ENCODE measurements around the gene PHF12. TPM values are rescaled to one million over a fixed set of nuclear protein-coding genes. Genes with fewer than 3 reads are reported as not detected.

Gene PHF12
- total RNA-seq: 16.8 and 25.8 TPM in 2 replicates

DNA sequence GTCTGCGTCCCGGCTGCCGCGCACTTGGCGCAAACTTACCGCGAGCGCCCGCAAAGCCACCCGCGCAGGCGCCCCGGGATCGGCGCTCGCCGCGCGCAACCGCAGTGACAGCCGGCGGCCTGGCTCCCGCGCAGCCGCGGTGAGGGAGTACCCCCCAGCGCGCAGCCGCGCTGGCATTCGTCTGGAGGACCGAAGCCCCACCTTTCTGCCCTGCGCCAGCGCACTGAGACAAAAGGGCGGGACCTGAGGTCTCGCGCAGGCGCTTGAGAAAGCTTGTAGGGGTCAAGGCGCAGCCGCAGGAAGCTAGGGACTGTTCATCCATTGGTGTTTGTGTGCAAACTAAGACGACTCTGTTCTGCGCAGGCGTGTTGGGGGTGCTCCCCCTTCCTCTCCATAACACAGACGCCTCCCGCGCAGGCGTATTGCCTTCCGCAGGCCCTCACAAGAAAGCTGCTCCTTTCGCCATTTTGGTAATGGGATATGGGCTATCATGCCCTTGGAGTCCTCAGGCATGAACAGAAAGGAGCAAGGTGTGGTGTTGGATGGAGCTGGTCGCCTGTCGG lies at the start of gene PHF12:
PHF12 (minus strand) TSS at position 91 of the 563 bp plus-strand sequence. CDS start 558 bp downstream, outside the sequence.
- DNase-seq: peak; percentile 100

DNA sequence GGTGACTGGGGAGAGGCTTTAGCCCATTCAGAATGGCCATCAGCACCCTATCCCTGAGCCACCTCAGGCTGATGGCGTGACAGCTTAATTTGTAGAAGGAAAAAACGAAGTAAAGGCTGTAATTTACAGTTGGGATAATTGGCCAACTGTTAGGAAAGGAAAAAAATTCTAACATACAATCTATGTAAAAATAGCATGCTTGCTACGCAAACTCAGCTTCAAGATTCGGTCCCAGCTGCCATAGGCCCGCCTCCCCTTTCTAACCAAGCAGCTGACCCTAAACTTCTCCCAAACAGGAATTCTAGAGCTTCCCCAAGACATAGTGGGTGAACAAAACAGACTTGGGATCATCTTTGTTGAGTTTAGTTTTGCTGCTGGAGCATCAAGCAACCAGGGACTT lies 49.7 kb upstream of the PHF12 start:
- no peak for DNase-seq

DNA sequence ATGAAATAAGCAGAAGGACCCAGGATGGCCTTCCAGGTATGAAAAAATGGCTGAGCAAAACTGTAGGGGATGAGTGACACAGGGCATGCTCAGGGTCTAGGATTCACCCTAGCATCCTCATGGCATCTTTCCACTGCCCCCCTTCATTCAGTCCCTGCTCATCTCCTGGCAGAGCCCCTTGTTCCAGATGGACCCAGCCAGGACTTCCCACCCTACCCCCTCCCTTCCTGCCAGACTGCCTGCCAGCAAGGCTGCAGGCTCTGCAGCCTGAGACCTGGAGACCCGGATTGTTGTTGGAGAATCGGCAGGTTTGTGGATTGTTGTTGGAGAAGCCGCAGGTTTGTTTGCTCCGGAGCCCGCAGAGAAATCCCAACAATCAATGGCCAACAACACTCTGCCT lies 47.9 kb upstream of the PHF12 start:
- no peak for DNase-seq

DNA sequence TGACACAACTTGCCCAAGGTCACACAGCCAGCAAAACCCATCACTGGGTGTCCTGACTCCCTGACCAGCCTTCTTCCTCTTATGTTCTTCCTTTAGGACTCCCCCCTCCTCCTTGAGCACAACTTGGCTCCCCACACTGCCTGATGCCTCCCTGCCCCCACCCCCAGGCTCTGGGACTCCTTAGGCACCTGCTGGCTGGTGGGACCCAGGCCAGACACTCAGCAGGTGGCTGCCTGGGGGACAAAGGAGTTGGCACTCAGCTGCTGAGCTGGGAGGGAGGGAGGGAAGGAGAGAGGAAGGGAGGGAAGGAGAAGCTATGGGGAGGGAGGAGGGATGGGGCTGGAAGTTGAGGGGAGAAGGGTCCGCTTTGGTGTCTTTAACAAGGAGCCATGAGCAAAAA lies 46.5 kb upstream of the PHF12 start:
- DNase-seq: no peak

DNA sequence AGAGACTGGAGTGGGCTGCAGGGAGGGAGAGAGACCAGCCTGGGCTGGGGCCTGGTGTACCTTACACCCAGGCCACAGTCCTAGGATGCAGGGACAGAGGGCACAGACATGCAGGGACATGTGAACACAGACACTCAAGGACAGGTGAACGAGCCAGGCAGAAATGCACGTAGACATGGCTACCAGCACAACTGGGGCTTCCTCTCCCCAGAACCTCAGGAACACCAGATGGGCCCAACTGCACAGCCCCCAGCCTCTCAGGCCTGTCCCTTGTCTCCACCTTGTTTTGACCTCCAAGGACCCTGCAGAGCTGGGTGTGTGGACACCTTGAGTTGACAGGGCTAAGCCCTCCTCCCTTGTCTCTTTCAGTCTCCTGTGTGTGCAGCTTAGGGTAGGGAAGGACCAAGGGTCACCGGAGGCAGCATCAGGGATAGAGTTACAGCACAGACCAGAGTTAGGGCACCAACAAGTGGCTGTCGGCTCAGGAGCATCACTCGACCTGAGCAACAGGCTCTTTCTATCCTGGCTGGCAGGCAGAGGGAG lies 45.3 kb upstream of the PHF12 start:
- no peak for DNase-seq

DNA sequence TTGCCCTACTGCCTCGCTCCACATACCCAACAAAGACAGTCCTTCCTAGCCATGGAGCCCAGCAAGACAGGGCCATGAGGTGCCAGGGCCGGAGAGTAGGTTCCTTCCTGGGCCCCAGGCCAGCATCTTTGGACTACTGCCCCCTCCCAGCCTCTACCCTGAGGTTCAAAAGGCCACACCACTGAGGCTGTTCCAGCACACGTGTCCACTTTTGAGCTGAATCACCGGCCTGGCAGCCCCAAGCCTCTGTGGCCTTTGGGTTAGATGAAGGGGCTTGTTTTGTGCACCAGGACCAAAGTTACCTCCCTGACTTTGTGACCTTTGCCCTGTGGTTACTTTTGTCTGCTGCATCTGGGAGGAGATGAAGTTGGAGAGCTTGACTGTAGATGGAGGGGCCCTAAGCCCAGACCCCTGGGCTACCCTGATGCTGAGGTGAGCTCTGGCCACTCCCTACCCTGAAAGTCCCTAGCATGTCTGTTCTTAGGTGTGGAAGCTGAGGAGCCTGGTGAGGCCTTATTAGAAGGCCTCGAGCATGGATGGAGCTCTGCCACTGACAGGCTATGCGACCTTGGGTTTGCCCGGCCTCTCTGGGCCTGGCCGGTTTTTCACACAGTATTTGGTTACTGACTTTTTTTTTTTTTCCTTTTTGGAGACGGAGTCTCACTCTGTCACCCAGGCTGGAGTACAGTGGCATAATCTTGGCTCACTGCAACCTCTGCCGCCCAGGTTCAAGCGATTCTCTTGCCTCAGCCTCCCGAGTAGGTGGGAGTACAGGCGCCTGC lies 42.5 kb upstream of the PHF12 start:
- DNase-seq: no peak

DNA sequence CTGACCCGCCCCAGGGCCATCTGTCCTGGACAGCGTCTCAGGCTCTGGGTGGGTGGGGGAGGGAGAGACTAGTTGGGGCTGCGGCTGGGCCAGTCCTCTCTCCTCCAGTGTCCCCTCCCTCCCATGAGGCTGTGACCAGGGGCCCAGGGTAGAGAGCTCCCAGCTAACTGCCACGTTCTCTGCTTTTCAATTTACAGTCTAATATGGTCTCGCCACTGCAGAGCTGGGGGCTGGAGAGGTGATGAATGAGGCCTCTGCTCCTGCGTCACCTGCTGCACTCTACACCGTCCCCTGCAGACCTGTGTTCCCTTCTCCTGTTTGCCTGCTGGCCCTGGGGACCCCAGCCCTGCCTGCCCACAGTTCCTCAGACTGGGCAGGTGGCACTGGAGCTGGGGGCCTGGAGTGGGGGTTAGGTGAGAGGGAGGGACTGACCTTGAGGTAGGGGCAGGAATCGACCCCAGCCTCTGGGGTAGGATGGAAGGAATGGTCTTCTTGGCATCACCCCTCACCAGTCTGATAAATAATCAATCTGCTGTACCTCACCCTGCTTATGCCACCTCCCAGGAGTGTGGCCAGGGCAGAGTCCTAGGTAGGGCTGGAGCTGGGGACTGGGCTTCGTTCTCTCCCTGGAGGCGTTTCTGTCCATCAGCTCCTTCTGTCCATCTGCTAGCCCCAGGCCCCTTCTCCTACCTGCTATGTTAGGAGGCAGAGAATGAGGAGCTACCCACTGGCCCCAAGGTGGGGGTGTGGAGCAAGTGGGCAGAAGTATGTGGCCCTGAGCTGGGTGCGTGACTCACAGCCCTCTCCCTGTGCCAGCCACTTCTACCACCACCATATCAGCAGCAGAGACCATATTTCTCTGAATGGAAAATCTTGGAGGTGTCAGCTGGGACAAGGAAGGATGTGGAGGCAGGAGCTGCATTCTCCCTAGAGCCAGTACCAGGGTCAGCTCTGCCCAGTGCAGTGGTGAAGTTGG lies 41.6 kb upstream of the PHF12 start:
- no peak for DNase-seq

DNA sequence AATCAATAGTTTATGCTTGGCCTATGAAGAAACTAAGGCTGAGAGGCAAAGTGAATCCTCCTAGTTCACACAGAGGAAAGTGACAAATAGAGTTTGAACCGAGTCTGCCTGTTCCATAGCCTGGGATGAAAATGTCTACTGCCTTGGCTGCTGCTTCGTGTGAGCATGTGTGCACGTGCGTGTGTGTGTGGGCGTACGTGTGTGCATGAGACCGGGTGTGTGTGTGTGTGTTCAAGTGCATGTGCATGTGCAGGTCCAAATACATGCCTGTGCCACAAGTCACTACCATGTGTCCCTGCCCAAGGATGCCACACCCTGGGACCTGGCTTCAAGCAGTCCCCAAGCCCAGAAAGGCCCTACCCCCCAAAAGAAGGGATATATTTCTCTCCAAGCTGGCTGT lies 40.9 kb upstream of the PHF12 start:
- DNase-seq: no peak

DNA sequence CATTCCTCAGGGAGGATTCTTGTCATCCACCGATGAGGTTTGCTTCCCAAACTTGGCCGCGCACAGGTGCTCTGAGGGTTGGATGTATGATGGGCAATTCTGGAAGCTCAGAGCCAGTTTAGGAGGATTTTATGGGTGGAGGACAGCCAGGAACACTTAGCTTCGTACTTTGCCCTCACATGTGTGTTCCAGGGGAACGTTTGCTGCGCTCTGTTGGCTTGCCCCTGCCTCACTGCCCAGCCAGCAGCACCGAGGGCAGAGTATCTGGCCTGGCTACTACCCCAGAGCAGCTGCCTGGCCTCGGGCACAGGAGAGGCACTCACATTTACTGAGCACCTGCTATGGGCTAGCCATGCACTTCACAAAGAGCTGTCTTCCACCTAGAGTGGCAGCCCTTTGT lies 40.5 kb upstream of the PHF12 start:
- DNase-seq: no peak

DNA sequence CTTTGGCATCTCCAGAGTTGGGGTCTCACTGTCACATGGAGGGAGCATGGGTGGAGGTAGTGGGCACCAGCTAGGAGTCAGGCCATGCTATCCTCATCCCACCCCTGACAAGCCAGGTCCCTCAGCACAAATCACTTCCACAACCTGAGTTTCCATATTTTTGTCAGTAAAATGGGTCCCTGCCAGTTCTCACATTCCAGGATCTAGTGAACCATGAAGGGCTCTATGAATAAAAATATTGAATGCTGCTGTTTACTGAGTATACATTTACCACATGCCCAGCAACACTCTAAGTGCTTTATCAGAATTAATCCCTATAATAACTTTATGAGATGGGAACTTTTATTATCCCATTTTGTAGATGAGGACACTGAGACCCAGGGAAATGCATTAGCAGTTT lies 37.7 kb upstream of the PHF12 start:
- no peak for DNase-seq

DNA sequence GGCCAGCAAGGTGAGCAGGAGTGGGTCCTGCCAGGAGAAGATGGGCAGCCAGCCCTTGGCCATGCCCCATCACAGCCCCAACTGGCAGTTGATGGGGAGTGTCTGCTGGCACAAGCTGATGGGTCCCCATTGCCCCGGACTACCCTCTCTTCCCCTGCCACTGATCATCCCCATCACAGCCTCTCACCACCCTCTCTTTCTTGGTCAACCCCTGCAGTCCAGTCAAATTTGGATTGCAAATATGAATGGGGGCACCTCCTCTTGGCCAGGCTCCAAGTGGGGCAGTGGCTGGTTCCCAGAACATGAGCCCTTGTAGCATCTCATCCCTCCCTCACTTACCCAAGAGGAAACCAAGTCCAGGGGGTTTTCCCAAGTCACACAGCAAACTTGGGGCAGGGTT lies 37.2 kb upstream of the PHF12 start:
- no peak for DNase-seq

DNA sequence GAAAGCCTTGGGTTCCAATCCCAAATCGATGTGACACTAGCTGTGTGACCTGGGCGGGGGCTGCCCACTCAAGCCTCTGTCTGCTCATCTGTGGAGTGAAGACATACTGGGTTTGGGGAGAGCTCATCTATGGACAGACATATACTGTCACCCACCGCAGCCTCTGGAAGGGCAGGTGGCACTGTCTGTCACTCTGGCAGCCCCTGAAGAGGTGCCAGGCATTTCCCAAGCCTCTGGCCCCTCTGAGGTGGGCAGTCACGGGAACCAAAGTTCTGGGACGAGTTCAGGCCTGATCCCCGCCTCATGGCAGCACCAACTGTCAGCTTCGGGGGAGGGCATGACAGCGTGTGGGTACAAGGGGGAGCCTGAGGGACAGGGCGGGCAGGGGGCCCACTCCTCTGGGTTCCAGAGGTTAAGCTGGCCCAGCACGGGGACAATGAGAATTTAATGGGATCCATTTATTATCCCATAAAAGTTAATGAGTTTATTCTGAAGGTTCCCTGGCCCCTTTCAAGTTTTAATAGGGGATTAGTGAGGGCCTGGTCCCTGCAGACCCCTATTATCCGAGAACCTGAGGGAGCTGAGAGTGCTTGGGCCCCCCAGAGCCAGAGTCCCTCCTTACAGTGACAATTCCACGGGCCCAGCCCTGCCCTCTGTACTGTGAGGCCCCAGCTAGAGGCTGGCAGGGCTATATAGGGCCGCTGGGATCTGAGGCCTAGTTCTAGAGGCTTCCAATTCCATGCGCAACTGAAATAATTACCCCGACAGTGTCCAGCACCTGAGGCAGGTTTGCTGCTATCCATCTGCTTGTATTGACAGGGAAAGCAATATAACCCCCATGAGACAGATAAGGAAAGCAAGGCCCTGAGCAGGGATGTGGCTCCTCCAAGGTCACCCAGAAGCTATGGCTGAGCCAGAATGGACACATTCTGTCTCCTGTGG lies 35.7 kb upstream of the PHF12 start:
- no peak for DNase-seq

DNA sequence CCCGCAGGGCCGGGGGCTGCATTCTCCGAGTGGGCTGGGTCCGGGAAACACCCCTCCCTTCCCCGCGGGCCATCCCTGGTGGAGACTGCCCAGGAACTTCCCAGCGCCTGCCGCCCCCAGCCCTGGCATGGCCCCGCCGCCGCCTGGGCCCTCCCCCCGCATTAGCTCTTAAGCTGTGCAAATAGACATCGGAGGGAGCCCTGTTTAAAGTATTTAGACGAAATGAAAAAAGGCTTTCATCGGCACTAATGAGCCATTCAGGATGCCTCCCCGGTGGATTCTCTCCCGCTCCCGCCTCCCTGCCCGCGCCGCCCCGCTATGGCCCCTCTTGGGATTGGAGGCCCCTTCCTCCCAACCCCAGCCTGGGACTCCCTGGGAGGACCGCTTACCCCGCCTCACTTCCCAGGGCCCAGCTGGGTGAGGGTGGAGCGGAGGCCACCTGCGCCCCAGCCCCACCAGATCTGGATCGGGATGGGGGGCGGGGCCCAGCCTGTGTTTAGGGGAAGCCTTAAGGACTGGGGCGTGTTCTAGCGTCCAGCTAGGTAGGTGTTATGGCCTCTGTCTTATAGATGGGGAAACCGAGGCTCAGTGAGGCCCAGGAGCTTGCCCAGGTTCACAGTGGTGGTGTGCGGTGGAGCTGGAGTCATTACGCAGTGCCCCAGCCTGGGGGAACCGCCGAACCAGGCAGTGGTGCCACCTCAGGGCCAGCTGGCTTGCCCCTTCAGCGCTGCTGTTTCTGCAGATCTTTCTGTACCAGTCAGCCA lies 34.8 kb upstream of the PHF12 start:
- DNase-seq: no peak

DNA sequence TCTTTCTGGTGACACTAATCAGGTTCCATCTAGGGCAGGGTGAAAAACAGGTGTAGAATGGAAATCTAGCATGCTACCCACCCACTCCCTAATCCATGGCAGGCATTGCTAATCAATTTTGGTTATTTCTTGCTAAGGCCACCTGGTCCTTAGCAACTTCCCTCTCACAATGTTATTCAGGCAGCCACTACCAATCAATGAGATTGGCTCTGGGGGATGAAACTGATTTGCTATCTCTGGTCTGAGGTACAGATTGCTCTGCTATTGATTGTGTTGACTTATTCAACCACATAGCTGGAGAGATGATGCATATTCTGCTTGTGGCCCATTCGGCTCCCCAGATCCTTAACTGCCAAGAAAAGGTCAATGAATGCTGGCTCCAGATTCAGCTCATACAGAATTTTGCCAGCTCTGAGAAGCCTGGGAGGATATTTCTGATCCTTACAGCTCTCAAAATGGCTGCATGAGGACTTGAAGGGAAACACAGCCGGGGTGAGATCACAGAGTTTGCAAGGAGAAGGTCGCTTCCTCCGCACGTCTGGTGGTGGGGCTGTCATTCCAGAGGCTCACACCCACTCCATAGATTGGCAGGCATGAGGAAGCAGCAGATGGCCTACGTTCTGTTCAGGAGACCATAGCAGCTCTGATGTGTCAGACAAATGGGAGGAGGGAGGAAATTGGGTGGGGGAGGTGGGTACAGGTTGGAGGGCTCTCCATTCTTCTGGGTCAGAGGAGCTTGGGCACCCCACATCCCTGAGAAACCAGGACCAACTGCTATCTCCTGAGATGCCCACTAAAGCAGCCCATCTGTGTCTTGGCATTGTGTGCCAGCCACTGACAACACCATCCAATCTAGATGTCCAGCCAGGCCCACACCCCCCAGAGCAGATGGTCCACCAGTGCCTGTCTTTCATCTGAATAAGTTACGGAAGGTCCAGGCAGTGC lies 32.2 kb upstream of the PHF12 start:
- peak; percentile 66 for DNase-seq

DNA sequence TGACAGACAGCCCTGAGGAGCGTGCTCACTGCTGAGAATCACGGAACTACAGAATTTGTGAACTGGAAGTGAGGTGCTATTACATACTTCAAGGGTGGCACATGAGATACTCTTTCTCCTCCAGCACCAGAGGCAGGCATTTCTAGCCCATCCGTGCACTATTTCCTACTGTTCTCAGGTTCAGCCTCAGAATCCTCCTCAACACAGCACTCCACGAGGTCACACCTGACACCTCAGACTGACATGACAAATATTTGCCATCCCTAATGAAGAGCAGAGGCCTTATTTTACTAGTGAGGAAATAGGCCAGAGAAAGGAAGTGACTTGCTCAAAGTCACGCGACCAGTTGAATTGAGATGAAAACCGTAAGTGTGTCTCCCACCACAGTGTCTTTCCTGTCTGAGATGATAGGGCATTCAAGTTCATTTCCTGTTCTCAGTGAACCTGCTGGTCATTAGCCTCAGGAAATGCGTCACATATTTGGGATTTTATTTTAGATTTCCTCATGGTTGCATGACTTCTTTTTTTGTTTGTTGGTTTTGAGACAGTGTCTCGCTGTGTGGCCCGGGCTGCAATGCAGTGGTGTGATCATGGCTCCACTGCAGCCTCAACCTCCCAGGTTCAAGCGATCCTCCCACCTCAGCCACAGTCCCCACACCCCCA lies 30.9 kb upstream of the PHF12 start:
- peak; percentile 95 for DNase-seq

DNA sequence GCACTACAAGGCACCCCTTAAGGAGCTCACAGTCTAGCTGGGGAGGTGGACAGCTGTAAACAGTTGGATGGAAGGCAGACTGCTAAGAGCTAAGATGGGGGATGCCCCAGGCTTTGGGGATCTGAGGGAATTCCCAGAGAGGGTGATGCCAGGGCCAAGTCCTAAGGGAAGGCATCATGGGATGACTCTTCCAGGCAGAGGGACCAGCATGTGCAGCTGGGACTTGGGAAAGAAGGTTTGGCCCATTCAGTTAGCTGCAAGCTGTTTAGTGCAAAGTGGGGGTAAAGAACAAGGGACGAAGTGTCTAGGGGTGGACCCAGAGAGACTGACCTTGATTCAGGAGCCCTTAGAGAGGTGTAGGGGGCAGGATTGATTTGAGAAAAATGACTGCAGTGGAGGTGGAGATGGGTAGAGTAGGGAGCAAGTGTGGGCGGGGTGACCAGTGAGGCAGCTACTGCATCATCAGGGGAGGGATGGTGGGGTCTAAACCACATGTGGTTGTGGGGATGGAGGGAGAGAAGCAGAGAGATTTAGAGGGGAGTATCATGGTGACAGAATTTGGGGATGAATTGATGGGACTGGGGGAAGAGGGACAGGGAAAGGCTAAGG lies 27.1 kb upstream of the PHF12 start:
- DNase-seq: no peak

DNA sequence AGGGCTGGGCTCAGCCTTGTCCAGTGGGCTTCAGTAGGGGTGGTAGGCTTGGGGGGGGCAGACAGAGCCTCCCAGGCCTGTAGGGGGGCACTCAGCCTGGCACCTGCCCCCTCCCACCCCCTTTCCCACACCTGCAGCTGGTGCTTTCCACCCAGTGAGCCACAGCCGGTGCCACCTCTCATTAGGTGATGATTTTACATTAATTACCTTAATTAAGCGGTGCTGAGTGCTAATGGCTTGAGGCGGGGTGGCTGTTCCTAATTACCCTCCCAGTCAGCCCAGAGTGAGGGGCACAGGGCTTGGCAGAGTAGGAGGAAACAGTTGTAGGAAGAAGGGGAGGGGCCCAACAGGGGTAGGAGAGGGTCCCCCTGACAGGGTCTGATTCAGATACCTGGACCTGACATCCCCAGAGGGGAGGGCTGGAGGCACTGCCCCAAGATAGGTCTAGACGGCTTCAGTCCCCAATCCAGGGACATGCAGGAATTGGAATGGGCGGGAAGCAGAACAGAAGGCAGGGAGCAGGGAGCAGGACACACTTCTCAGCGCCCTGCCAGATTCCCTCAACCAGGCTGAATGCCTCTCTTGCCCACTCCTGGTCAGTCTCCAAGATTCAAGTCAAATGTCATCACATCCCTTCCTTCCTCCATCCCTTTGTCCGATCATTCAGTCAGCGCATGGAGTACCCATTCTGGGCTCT lies 26.5 kb upstream of the PHF12 start:
- no peak for DNase-seq

DNA sequence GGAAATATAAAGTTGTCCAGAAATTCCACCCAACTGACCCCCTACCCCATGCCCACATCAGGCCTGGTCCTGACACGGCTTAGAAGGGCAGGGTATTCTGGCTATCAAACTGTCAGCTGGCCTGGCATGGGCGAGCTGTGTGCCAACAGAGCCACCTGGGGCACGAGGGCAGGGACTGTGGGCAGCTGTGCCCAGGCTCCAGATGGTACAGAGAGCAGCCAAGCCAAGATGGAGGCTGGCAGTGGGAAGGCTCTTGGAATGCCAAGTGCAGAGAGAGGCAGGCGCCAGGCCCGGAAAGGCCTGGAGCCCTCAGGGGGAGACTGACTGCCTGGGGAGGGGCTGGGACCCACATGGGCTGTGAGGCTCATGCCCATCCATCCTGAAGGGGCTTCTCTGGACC lies 24.3 kb upstream of the PHF12 start:
- DNase-seq: no peak

All from dermis blood vessel endothelial cell (primary cell).